ENCODE measurements around the gene VN1R5.

DNA sequence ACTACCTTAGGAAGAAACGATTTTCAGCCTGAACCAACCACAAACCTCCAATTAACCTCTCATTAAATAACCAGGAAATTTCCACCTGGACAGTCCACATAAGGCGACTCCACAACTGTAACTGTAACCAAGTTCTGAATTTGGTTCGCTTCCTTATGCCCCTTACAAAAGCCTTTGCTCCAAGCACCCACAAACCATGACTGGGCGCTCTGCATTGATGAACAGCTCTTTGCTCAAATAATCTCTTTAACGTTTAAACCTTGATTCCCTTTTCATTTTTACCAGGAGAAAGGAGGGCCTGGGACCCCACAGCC, 45.9 kb upstream of the VN1R5 start:
- TF ChIP-seq, protein P1, sequence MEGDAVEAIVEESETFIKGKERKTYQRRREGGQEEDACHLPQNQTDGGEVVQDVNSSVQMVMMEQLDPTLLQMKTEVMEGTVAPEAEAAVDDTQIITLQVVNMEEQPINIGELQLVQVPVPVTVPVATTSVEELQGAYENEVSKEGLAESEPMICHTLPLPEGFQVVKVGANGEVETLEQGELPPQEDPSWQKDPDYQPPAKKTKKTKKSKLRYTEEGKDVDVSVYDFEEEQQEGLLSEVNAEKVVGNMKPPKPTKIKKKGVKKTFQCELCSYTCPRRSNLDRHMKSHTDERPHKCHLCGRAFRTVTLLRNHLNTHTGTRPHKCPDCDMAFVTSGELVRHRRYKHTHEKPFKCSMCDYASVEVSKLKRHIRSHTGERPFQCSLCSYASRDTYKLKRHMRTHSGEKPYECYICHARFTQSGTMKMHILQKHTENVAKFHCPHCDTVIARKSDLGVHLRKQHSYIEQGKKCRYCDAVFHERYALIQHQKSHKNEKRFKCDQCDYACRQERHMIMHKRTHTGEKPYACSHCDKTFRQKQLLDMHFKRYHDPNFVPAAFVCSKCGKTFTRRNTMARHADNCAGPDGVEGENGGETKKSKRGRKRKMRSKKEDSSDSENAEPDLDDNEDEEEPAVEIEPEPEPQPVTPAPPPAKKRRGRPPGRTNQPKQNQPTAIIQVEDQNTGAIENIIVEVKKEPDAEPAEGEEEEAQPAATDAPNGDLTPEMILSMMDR (IDR thresholded peaks at IDR 0.05), result no peak
- no peak for TF ChIP-seq POLR2A (IDR thresholded peaks at IDR 0.05)
- no peak for TF ChIP-seq POLR2AphosphoS5 (IDR thresholded peaks at IDR 0.05; ENCODE audit: insufficient read depth in 1 of 2, low read depth in 1 of 2)
